Activated CD4-positive, alpha-beta T cell treated with anti-CD3 and anti-CD28 coated beads, Interleukin-2, amount 10 ng/mL, durations not matched to agents 7 days and 5 days (primary cell): Measurements from ENCODE around the gene ARL6IP1. TPM values are rescaled to one million over a fixed set of nuclear protein-coding genes. Genes with fewer than 3 reads are reported as not detected.
A peak's percentile ranks its signal among the peaks of the same experiment; 100 is the strongest.

ENCODE experiments used
- CTCF ChIA-PET: fragments of 350-600 bp; sonication (Branson Sonifier 250); formaldehyde crosslinking; loops from one replicate; lab custom pipeline; 2021; ENCODE audit warnings: antibody characterized with exemption; lab: Charles Lee
- POLR2A ChIA-PET: fragments of 350-600 bp; sonication (Branson Sonifier 250); formaldehyde crosslinking; loops from one replicate; lab custom pipeline; 2021; ENCODE audit warnings: antibody characterized with exemption; lab: Charles Lee
- DNase-seq: peaks from one replicate; pipeline ENCODE4 v3.0.0-alpha.2; 2020
- H3K27ac Mint-ChIP-seq: one replicate; pipeline ENCODE4 v1.8.0; 2021; ENCODE audit warnings: mild to moderate bottlenecking, moderate library complexity, mixed read lengths
- H3K27me3 Mint-ChIP-seq: one replicate; pipeline ENCODE4 v1.8.0; 2021; ENCODE audit warnings: mixed read lengths
- H3K36me3 Mint-ChIP-seq: one replicate; pipeline ENCODE4 v1.8.0; 2021; ENCODE audit warnings: low read depth, mixed read lengths
- H3K4me1 Mint-ChIP-seq: one replicate; pipeline ENCODE4 v1.8.0; 2021; ENCODE audit warnings: mixed read lengths
- H3K4me3 Mint-ChIP-seq: one replicate; pipeline ENCODE4 v1.8.0; 2021; ENCODE audit warnings: mild to moderate bottlenecking, moderate library complexity, mixed read lengths
- H3K9me3 Mint-ChIP-seq: one replicate; pipeline ENCODE4 v1.8.0; 2021; ENCODE audit warnings: mixed read lengths
- total RNA-seq, 2 experiments: library from RNA; stranded (reverse); gene quantifications; one replicate each; pipeline ENCODE4 v1.2.3, GENCODE V29; 2021

ARL6IP1 gene
- 100 to 1,000 TPM; 276 to 321 TPM for total RNA-seq

DNA sequence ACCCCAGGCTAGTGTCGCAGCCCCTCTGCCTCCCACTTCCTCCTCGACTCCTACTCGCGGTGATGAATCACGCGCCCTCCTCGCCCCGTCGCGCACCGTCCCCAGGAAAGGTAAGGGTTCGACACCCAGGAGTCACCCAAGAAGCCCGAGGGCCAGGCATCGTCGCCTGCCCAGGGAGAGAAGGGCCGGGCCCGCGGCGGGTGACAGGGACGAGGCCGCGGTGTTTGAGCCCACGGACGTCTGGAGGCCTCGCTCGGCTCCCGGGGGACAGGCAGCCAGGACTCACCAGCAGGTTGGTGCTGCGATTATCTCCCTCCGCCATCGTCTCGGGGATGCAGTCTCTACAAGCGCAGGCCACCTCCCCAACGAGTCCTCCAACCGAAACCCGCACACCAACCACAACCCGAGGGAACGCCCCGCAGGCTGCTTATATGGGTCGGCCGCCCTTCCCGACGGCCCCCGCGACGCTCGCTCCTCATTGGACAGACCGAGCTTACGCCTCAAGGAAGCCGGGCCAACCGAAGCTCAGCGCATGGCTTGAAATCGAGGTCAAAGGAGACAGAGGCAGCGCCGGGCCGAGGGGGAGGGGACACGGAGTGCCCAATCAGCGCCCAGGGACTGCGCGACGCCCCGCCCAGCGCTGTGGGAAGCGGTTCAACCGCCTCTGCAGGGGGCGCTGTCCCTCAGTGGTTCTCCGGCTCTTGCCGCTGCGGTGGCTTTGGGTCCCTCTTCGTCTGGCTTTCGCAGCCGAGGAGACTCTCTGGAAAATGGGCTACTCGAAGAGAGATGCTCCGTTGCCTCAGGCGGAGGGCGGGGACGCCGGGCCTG, at the start of gene ARL6IP1:
Gene ARL6IP1 (minus strand): TSS at position 405 of the 828 bp plus-strand sequence. CDS start 83 bp downstream, at position 322.
- H3K36me3 Mint-ChIP-seq = peaks cover 55% of the 10 kb centered on the region
- no peaks in the 10 kb centered on the region for H3K27me3 Mint-ChIP-seq
- ChIA-PET CTCF (interaction anchor here (0.5 to 7.2 kb wide), 28 partner anchors 11 to 1567 kb away, joined by 3 to 86 read pairs (median 4); partner anchors contain the start of gene RPS15A), POLR2A (interaction anchor here (0.6 to 1.6 kb wide), 6 partner anchors 11 to 266 kb away, joined by 3 to 34 read pairs (median 4); partner anchors contain the start of genes COQ7 and RPS15A)
- H3K9me3 Mint-ChIP-seq = no peaks in the 10 kb centered on the region
- H3K4me3 Mint-ChIP-seq = peak within 1 kb of the TSS; percentile 99
- peaks cover 73% of the 10 kb centered on the region for H3K4me1 Mint-ChIP-seq
- DNase-seq = peak; percentile 98
- H3K27ac Mint-ChIP-seq = peak within 1 kb of the TSS; percentile 98

DNA sequence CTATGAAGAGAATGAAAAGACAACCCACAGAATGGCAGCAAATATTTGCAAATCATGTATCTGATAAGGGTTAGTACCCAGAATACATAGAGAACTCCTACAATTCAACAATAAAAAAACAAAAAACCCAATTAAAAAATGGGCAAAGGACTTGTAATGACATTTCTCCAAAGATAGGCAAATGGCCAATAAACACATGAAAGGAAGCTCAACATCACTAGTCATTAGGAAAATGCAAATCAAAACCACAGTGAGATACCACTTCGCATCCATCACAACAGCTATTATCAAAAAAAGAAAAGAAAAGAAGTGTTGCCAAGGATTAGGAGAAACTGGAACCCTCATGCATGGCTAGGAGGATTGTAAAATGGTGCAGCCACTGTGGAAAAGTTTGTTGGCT, 45.1 kb upstream of the ARL6IP1 start:
- Mint-ChIP-seq H3K36me3 (peaks cover 73% of the 10 kb centered on the region), H3K27ac (no peak overlapping the region), H3K4me1 (no peaks in the 10 kb centered on the region), H3K9me3 (no peaks in the 10 kb centered on the region), H3K27me3 (no peaks in the 10 kb centered on the region), H3K4me3 (no peak overlapping the region)
- DNase-seq = no peak
- ChIA-PET POLR2A (no interaction called here), CTCF (interaction anchor here (0.6 to 2.6 kb wide), 5 partner anchors 10 to 57 kb away, joined by 3 to 13 read pairs (median 3); partner anchors contain the start of gene ARL6IP1)

DNA sequence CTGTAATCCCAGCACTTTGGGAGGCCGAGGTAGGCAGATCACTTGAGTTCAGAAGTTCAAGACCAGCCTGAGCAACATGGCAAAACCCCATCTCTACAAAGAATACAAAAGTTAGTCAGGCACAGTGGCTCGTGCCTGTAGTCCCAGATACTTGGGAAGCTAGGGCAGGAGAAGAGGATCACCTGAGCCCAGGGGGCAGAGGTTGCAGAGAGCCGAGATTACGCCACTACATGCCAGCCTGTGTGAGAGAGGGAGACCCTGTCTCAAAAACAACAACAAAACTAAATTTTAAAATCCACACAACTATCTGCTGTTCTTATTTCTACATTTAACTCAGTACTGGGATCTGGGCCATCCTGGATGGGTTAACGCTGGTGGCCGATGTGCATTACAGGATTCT, 41.2 kb upstream of the ARL6IP1 start:
- no peak overlapping the region for H3K4me3 Mint-ChIP-seq
- peaks cover 2% of the 10 kb centered on the region for H3K4me1 Mint-ChIP-seq
- peaks cover 75% of the 10 kb centered on the region for H3K36me3 Mint-ChIP-seq
- H3K27me3 Mint-ChIP-seq = no peaks in the 10 kb centered on the region
- ChIA-PET CTCF (interaction anchor here (1.0 to 1.2 kb wide), 3 partner anchors 13 to 41 kb away, joined by 3 to 4 read pairs (median 3); partner anchors contain the start of gene ARL6IP1), POLR2A (no interaction called here)
- DNase-seq = no peak
- H3K27ac Mint-ChIP-seq = no peak overlapping the region
- H3K9me3 Mint-ChIP-seq = no peaks in the 10 kb centered on the region

DNA sequence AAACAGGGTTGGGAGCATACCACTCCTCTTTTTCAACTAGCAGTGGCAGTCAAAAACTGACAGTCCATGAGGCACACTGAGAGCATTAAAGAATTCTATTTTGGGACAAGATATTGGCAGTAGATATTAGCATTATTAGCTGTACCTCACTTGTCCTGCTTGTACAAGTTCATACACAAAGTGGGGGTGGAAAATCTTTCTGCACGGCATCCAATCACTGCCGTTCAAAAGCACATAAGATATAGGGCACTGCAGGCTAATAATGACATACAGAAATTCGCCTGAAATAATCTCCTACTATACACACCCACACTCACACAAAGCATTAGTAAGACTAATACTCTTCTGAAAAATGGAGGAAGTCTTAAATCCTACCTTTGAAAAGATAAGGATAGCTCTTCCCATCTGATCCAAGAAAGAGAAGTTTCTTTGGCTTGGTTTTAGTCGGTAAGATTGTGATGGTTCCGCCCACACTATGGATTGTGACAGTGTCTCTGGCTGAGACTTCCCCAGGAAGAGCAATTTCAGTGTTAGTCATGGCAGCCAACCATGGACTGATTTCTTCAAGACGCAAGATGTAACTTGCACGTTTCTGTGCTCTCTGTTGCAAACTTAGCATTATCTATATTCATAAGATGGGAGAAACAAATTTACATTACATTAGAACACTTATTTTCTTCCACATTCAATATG, 40.6 kb upstream of the ARL6IP1 start:
- Mint-ChIP-seq H3K4me1 (peaks cover 7% of the 10 kb centered on the region), H3K27ac (no peak overlapping the region), H3K36me3 (peaks cover 76% of the 10 kb centered on the region), H3K9me3 (no peaks in the 10 kb centered on the region), H3K4me3 (no peak overlapping the region), H3K27me3 (no peaks in the 10 kb centered on the region)
- ChIA-PET CTCF (interaction anchor here (1.0 kb wide), 2 partner anchors 14 to 41 kb away, joined by 3 to 4 read pairs; partner anchors contain the start of gene ARL6IP1), POLR2A (no interaction called here)
- DNase-seq = no peak

DNA sequence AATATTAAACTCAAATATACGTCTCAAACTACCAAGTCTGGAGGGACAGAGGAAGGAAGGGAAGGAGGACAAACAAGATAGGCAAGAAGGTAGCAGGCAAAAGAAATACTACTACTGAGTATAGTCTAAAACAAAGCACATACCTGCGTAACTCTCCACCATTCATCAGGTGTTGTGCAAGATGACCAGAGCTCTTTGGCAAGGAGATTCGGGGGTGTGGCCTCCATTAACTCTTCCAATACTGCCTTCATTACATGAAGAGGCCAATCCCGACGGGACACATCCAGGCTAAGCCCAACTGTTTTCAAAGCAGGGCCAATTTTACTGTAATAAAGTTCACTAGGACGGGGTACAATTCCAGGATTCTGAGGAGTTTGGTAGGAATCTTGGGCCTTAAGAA, 38.2 kb upstream of the ARL6IP1 start:
- Mint-ChIP-seq H3K36me3 (peaks cover 75% of the 10 kb centered on the region), H3K4me3 (no peak overlapping the region), H3K4me1 (peaks cover 7% of the 10 kb centered on the region), H3K9me3 (no peaks in the 10 kb centered on the region), H3K27ac (no peak overlapping the region), H3K27me3 (no peaks in the 10 kb centered on the region)
- CTCF ChIA-PET = no interaction called here
- POLR2A ChIA-PET = no interaction called here
- DNase-seq = no peak

DNA sequence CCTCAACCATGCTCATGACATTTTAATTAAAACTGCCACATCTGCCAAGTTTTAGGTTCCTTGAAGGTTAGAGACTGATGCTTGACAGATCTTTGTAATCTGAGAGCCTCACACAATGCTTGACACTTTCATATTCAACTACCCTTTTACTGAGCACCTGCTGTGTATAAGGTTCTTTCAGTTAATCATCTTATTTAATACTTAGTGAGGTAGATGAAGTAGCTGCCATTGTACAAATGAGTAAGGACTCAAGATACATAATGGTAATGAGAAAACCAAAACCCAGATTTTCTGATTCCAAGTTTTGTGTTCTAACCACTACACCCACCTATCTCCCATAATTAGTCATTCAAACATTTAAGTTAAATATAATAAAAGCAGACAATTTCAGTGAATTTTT, 35.4 kb upstream of the ARL6IP1 start:
- H3K9me3 Mint-ChIP-seq = no peaks in the 10 kb centered on the region

DNA sequence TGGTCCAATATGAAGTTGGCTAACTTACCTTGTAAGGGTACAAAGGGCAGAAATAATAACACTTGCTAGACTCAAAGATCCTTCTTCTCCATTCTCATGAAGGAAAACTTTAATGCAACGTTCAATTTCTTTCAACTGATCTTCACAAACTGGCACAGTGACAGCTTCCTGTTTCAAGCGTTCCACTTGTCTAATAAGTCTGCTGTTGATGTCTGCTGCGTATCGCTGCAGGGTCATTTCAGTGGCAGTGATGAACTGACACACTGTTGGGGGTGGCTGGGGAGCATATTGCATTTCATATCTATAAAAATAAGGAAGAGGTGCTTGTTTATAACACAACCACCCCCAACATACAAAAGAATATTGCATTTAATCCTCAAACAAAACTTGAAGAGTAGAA, 33.5 kb upstream of the ARL6IP1 start:
- Mint-ChIP-seq H3K4me3 (no peak overlapping the region), H3K36me3 (peaks cover 65% of the 10 kb centered on the region), H3K27me3 (no peaks in the 10 kb centered on the region), H3K9me3 (no peaks in the 10 kb centered on the region), H3K27ac (peak overlapping the region; percentile 25), H3K4me1 (peaks cover 7% of the 10 kb centered on the region)
- POLR2A ChIA-PET = no interaction called here
- no peak for DNase-seq
- CTCF ChIA-PET = interaction anchor here (1.1 to 1.9 kb wide), 3 partner anchors 31 to 33 kb away, joined by 4 to 5 read pairs (median 4); partner anchors contain the start of gene ARL6IP1

More for the DNA sequence above, 35.4 kb upstream of the ARL6IP1 start:
- H3K27me3 Mint-ChIP-seq = no peaks in the 10 kb centered on the region
- POLR2A ChIA-PET = no interaction called here
- peaks cover 7% of the 10 kb centered on the region for H3K4me1 Mint-ChIP-seq
- H3K36me3 Mint-ChIP-seq = peaks cover 67% of the 10 kb centered on the region
- peak overlapping the region; percentile 65 for H3K27ac Mint-ChIP-seq
- H3K4me3 Mint-ChIP-seq = no peak overlapping the region
- DNase-seq = no peak
- CTCF ChIA-PET = interaction anchor here (0.8 to 1.9 kb wide), 4 partner anchors 9 to 41 kb away, joined by 3 to 5 read pairs (median 4); no protein-coding TSS in a partner anchor

DNA sequence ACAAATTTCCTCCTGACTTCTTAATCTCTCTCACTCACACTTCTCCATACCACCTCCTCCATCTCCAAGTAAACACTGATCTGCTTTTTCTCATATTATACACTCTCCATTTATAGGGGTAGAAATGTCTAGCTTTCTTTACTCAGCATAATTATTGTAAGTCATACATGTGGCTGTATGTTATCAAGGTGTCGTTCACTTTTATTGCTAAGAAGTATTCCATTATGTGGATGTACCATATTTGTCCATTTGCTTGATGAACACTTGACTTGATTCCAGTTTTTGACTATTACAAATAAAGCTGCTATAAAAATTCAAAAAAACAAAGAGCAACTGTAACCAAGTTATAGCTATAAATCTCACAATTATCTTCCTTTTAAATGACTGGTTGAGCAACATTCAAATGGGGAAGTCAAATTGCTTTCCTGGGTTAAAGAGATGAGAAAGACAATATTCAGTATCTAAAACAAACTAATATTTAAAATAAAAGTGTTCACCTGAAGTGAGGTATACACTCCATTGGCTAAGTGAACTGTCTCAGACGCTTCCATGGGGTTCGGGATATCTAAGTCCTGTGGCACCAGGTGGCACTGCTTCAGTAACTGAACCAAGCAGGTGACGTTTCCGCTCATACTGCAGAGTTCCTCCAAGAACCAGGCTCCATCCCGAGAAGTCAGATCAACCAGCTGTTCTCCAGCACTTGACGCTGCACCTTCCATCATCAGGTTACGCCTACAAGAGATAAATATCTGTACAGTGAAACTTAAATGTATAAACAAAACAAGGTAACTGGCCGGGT, 32.6 kb upstream of the ARL6IP1 start:
- H3K27me3 Mint-ChIP-seq = no peaks in the 10 kb centered on the region
- DNase-seq = no peak
- H3K4me1 Mint-ChIP-seq = peaks cover 4% of the 10 kb centered on the region
- ChIA-PET CTCF (interaction anchor here (0.8 to 1.1 kb wide), 2 partner anchors 32 to 33 kb away, joined by 4 read pairs; partner anchors contain the start of gene ARL6IP1), POLR2A (no interaction called here)
- no peak overlapping the region for H3K27ac Mint-ChIP-seq
- H3K36me3 Mint-ChIP-seq = peaks cover 67% of the 10 kb centered on the region
- H3K9me3 Mint-ChIP-seq = no peaks in the 10 kb centered on the region
- H3K4me3 Mint-ChIP-seq = no peak overlapping the region

DNA sequence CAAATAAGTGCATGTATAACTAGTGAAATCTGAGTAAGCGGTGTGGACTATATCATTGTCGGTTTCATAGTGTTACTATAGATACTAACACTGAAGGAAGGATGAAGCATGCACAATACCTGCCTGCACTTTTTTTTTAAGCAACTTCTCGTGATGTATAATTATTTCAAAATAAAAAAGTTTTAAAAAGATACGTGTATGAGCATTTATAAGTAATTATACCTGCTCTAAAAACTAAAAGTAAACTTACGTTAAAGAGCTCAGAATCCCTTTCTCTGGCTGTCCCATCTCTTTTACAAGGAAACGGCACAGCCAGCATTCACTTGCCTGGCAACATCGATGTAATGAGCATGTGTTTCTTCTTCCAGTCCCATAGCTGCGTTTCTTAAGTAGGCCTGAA, 31.3 kb upstream of the ARL6IP1 start:
- no peak overlapping the region for H3K4me3 Mint-ChIP-seq
- peaks cover 9% of the 10 kb centered on the region for H3K4me1 Mint-ChIP-seq
- DNase-seq = no peak
- no peaks in the 10 kb centered on the region for H3K27me3 Mint-ChIP-seq
- ChIA-PET POLR2A (no interaction called here), CTCF (interaction anchor here (2.2 kb wide), 1 partner anchor 31 kb away, joined by 11 read pairs; the partner anchor contains the start of gene ARL6IP1)
- H3K9me3 Mint-ChIP-seq = no peaks in the 10 kb centered on the region
- H3K27ac Mint-ChIP-seq = no peak overlapping the region
- peaks cover 68% of the 10 kb centered on the region for H3K36me3 Mint-ChIP-seq

DNA sequence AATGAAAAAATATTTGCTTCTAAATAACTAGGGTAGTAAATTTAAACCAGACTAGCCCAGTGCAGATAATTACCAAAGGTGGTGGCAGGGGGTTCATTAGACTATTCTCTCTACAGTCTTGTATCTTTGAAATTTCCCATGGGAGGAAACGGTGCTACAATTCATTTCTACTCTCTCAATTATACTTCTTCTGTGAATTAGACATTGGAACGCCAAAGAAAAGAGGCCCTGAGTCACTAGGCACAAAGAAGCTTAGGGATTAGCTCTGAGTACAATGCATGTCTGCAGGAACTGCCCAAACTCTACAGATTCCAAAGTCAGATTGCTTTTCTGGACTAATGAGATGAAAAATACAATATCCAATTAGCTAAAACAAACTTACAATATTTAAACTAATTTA, 30.7 kb upstream of the ARL6IP1 start:
- Mint-ChIP-seq H3K4me1 (peaks cover 4% of the 10 kb centered on the region), H3K9me3 (no peaks in the 10 kb centered on the region), H3K27me3 (no peaks in the 10 kb centered on the region), H3K36me3 (peaks cover 64% of the 10 kb centered on the region), H3K27ac (no peak overlapping the region), H3K4me3 (no peak overlapping the region)
- ChIA-PET CTCF (interaction anchor here (2.2 kb wide), 1 partner anchor 30 kb away, joined by 11 read pairs; the partner anchor contains the start of gene ARL6IP1), POLR2A (no interaction called here)
- no peak for DNase-seq

DNA sequence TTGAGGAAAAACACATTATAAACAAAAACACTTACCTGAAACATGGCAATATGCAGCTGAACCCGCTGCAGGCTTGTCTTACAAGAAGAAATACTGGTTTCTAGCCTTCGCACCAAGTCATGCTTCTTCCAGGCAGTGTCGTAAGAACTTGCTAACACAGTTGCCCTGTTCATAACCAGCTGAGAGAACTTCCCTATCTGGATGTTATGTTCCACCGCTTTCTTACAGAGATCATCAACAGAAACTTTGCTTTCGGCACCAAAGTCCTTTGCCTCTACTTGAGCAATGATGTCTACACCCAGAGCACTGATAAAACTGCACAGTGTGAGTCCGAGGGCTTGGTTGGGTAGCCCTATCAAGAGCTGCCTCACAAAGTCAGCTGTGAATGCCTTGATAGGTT, 27.9 kb upstream of the ARL6IP1 start:
- CTCF ChIA-PET = interaction anchor here (0.8 to 1.5 kb wide), 5 partner anchors 12 to 39 kb away, joined by 3 to 7 read pairs (median 3); partner anchors contain the start of gene RPS15A
- Mint-ChIP-seq H3K27ac (peak overlapping the region; percentile 1), H3K36me3 (peaks cover 42% of the 10 kb centered on the region), H3K4me1 (peaks cover 4% of the 10 kb centered on the region), H3K4me3 (no peak overlapping the region), H3K9me3 (no peaks in the 10 kb centered on the region), H3K27me3 (no peaks in the 10 kb centered on the region)
- DNase-seq = no peak
- POLR2A ChIA-PET = no interaction called here

DNA sequence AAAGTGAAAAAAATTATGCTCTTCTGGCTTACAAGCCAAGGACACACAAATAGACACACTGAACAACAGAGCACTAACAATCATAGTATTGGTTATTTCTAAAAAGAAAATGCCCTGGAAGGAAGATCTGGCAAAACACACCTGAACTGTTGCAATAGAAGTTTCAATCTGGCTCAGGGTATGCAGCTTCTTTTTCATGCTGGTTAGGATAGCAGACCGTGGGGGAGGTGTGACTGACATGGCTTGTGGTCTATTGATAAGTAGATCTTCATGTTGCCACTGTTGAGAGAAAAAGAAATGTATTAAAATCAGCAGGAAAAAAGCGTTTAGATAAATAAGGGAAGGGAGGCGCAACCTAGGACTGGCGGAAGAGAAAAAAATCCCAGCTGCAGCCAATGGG, 26.5 kb upstream of the ARL6IP1 start:
- Mint-ChIP-seq H3K36me3 (peaks cover 36% of the 10 kb centered on the region), H3K4me3 (no peak overlapping the region), H3K9me3 (no peaks in the 10 kb centered on the region), H3K27ac (peak overlapping the region; percentile 3), H3K4me1 (peaks cover 4% of the 10 kb centered on the region), H3K27me3 (no peaks in the 10 kb centered on the region)
- POLR2A ChIA-PET = no interaction called here
- CTCF ChIA-PET = interaction anchor here (1.0 to 1.2 kb wide), 3 partner anchors 12 to 38 kb away, joined by 3 read pairs; partner anchors contain the start of gene RPS15A
- no peak for DNase-seq
